Measurements from ENCODE around the gene LCN6.

DNA sequence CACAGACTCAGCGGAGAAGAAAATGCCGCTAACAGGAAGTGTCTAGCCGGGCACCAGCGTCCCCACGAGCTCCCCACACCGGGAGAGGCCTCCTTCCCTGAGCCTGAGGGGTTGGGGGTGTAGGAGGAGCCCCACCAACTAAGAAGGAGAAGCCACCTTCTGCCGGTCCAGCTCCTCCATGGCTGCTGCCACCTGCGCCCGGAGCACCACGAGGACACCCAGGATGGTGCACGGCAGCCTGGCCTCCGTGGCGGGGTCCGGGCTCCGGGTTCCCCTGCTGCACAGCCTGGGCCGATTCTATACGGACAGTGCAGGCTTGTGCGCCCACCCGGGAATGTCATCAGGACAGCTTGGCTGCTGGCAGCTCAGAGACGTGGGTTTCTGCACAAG lies 9.4 kb upstream of the LCN6 start:
- TF ChIP-seq GATA2 (IDR thresholded peaks at IDR 0.05; ENCODE audit: low read depth, low read length) (no peak), GATA3 (IDR thresholded peaks at IDR 0.05; ENCODE audit: low read depth, low read length) (no peak)
